Colonic mucosa (tissue), 4 donors: Measurements from ENCODE around the gene XNDC1N. TPM values are rescaled to one million over a fixed set of nuclear protein-coding genes. Genes with fewer than 3 reads are reported as not detected.
"Not testable (repeated sequence)": the region's sequence is repeated elsewhere in the genome, so short reads cannot be mapped to it uniquely, and the experiment has no call there.

ENCODE experiments used
- DNase-seq: peaks from one replicate; pipeline ENCODE4 v3.0.0-alpha.2; 2020
- H3K27ac ChIP-seq: fragments of 200-600 bp; one replicate; pipeline ENCODE4 v1.8.0; 2021
- H3K27me3 ChIP-seq: fragments of 200-600 bp; one replicate; pipeline ENCODE4 v1.8.0; 2021
- H3K36me3 ChIP-seq: fragments of 200-600 bp; one replicate; pipeline ENCODE4 v1.8.0; 2021
- H3K4me1 ChIP-seq: fragments of 200-600 bp; one replicate; pipeline ENCODE4 v1.8.0; 2021; ENCODE audit warnings: mild to moderate bottlenecking
- H3K4me3 ChIP-seq: fragments of 200-600 bp; one replicate; pipeline ENCODE4 v1.8.0; 2021
- H3K9ac ChIP-seq, 2 donors: one replicate each; pipeline ENCODE4 v1.7.0; 2013; ENCODE audit warnings: control low read depth in 2 of 2, low read depth in 2 of 2, low read length in 2 of 2
- H3K9me3 ChIP-seq: fragments of 200-600 bp; one replicate; pipeline ENCODE4 v1.8.0; 2021
- CTCF ChIP-seq: fragments of 200-600 bp; IDR thresholded peaks from one replicate; pipeline ENCODE4 v1.8.0; 2022; ENCODE audit warnings: antibody characterized with exemption, mild to moderate bottlenecking
- intact Hi-C: fragments of 100-400 bp; cut with DNase I; formaldehyde crosslinking; loops from one replicate; pipeline ENCODE4 v1.14.1; 2022
- total RNA-seq, 2 donors: library from RNA; stranded (reverse); fragmentation: NEBNext Ultra II Directional in 1 of 2; extraction: Animal tissue kit (Norgen Biotek cat#: 25700) in 1 of 2; gene quantifications; one replicate each; pipeline ENCODE4 v1.2.1, GENCODE V29; 2021
- donor health status: healthy.
- donor health status: DM: no; HTN: no; CAD: no.
- donor health status: DM: no; HTN: no; CAD: no.

The XNDC1N gene
- total RNA-seq, 2 donors from 2014 or later = 7.9 to 13.3 TPM

- Histone ChIP-seq H3K4me1 (no peaks in the 10 kb centered on the region), H3K4me3 (no peak overlapping the region), H3K9me3 (no peaks in the 10 kb centered on the region), H3K27ac (no peak overlapping the region), H3K36me3 (no peaks in the 10 kb centered on the region), H3K27me3 (no peaks in the 10 kb centered on the region), H3K9ac (no peak overlapping the region)
- intact Hi-C loops = no loop called here
- TF ChIP-seq CTCF = no peak
- DNase-seq = no peak
Measured at GRCh38 chr11:71895961-71896360, 32.4 kb downstream of the XNDC1N start.

GRCh38 chr11:71889181-71889872 lies 39.1 kb downstream of the XNDC1N start:
- intact Hi-C loops, H3K9ac ChIP-seq, DNase-seq, H3K9me3 ChIP-seq, H3K4me3 ChIP-seq, H3K4me1 ChIP-seq, H3K36me3 ChIP-seq, H3K27me3 ChIP-seq, H3K27ac ChIP-seq: not testable (repeated sequence)

- H3K9ac ChIP-seq, intact Hi-C loops, DNase-seq: not testable (repeated sequence)
Measured at GRCh38 chr11:71888335-71889010, 39.9 kb downstream of the XNDC1N start.

GRCh38 chr11:71885806-71886205 lies 42.6 kb downstream of the XNDC1N start:
- H3K4me3 ChIP-seq, H3K9me3 ChIP-seq, H3K4me1 ChIP-seq, intact Hi-C loops, H3K27ac ChIP-seq, H3K9ac ChIP-seq, H3K27me3 ChIP-seq, H3K36me3 ChIP-seq, DNase-seq: not testable (repeated sequence)

More at GRCh38 chr11:71888335-71889010, 39.9 kb downstream of the XNDC1N start:
- H3K4me3 ChIP-seq, H3K27me3 ChIP-seq, H3K36me3 ChIP-seq, H3K4me1 ChIP-seq, H3K9me3 ChIP-seq, H3K27ac ChIP-seq: not testable (repeated sequence)

Other genes starting within 250 kb of the XNDC1N start
- not detected for gene DEFB108B, start 95.4 kb downstream of the XNDC1N start, total RNA-seq
- gene DEFB131B, start 50.1 kb downstream of the XNDC1N start, total RNA-seq = not detected
- 10 to 100 TPM; 28.6 to 43.0 TPM for gene RNF121, start 452 bp upstream of the XNDC1N start, total RNA-seq
- 1 to 10 TPM; 5.6 to 9.0 TPM for gene IL18BP, start 70.3 kb upstream of the XNDC1N start, total RNA-seq
- 100 to 1,000 TPM; 154 to 158 TPM for gene NUMA1, start 151.9 kb upstream of the XNDC1N start, total RNA-seq
- gene LRRC51, start 152.3 kb upstream of the XNDC1N start, total RNA-seq = 10 to 100 TPM in 1 of 2 donors, 1 to 10 TPM in 1; 6.2 to 10.9 TPM
- 10 to 100 TPM; 84.9 to 93.4 TPM for gene LAMTOR1, start 174.7 kb upstream of the XNDC1N start, total RNA-seq
- gene TOMT, start 177.3 kb upstream of the XNDC1N start, total RNA-seq = not detected
- 10 to 100 TPM; 45.1 to 70.1 TPM for gene ANAPC15, start 184.1 kb upstream of the XNDC1N start, total RNA-seq
- not detected for gene FOLR3, start 207.1 kb upstream of the XNDC1N start, total RNA-seq